Activated T-helper 2 cell treated with anti-CD3 and anti-CD28 coated beads, Interferon-gamma antibody, Interleukin-2, Interleukin-4, amounts not matched to agents 10 μg/mL and 5 μg/mL and 100 μg/mL, durations not matched to agents 14 hours and 24 hours and 36 hours (primary cell): Measurements from ENCODE around the gene IL13. TPM values are rescaled to one million over a fixed set of nuclear protein-coding genes. Genes with fewer than 3 reads are reported as not detected.

Experiments
- DNase-seq: peaks from one replicate; pipeline ENCODE4 v3.0.0; 2021; ENCODE audit warnings: low spot score
- H3K27ac Mint-ChIP-seq: one replicate; pipeline ENCODE4 v1.8.0; 2021; ENCODE audit warnings: mixed read lengths
- H3K27me3 Mint-ChIP-seq: one replicate; pipeline ENCODE4 v1.8.0; 2021; ENCODE audit warnings: low read depth, mixed read lengths
- H3K36me3 Mint-ChIP-seq: one replicate; pipeline ENCODE4 v1.8.0; 2021; ENCODE audit warnings: low read depth, mixed read lengths
- H3K4me1 Mint-ChIP-seq: one replicate; pipeline ENCODE4 v1.8.0; 2021; ENCODE audit warnings: low read depth, mixed read lengths
- H3K4me3 Mint-ChIP-seq: one replicate; pipeline ENCODE4 v1.8.0; 2021; ENCODE audit warnings: low read depth, mild to moderate bottlenecking, moderate library complexity, mixed read lengths
- H3K9me3 Mint-ChIP-seq: one replicate; pipeline ENCODE4 v1.8.0; 2021; ENCODE audit warnings: mixed read lengths
- intact Hi-C: fragments of 100-400 bp; cut with micrococcal nuclease; formaldehyde crosslinking; loops from one replicate; pipeline ENCODE4 v1.15.1; 2023
- total RNA-seq: library from RNA; stranded (reverse); gene quantifications from 2 replicates; pipeline ENCODE4 v1.2.3, GENCODE V29; 2022

The IL13 gene
- total RNA-seq, 1 donor from 2014 or later = 830 TPM

GRCh38 chr5:132641241-132641723 lies 16.7 kb upstream of the IL13 start:
- Mint-ChIP-seq H3K27me3 (no peaks in the 10 kb centered on the region), H3K4me1 (peaks cover 75% of the 10 kb centered on the region), H3K36me3 (peaks cover 87% of the 10 kb centered on the region), H3K9me3 (peaks cover 2% of the 10 kb centered on the region), H3K4me3 (peak overlapping the region; percentile 2), H3K27ac (peak overlapping the region; percentile 82)
- intact Hi-C loops = loop anchor here (1.0 kb wide), 4 partner anchors 17 to 47 kb away; partner anchors contain the start of gene IL13
- no peak for DNase-seq

DNA sequence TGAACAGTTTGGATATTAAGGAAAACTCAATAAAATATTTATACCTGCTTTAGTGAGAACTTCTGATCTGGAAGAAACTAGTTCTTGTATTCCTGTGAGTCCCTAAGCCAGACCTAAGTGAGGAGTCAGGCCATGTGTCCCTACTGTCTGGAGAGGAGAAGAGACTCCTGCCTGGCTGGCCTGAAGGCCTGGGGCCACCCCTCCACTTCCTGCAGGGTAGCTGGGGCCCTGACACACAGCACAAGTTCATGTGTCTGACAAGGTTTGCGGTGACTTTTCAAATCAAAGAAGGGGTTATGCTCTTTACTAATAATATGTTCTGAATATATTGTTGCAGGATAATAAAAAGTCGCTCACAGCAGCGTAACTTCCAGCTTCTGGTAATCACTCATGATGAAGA lies 16.1 kb upstream of the IL13 start:
- Mint-ChIP-seq H3K4me3 (no peak overlapping the region), H3K36me3 (peaks cover 90% of the 10 kb centered on the region), H3K27me3 (no peaks in the 10 kb centered on the region), H3K27ac (peak overlapping the region; percentile 82), H3K4me1 (peaks cover 70% of the 10 kb centered on the region), H3K9me3 (peaks cover 4% of the 10 kb centered on the region)
- no peak for DNase-seq
- intact Hi-C loops = loop anchor here (1.0 kb wide), 4 partner anchors 16 to 46 kb away; partner anchors contain the start of gene IL13

GRCh38 chr5:132644177-132644576 lies 13.8 kb upstream of the IL13 start:
- intact Hi-C loops = no loop called here
- Mint-ChIP-seq H3K4me1 (peaks cover 56% of the 10 kb centered on the region), H3K9me3 (peaks cover 19% of the 10 kb centered on the region), H3K4me3 (no peak overlapping the region), H3K36me3 (peaks cover 86% of the 10 kb centered on the region), H3K27ac (no peak overlapping the region), H3K27me3 (no peaks in the 10 kb centered on the region)
- no peak for DNase-seq

GRCh38 chr5:132646583-132647266 lies 11.2 kb upstream of the IL13 start:
- intact Hi-C loops = no loop called here
- no peak for DNase-seq
- peaks cover 63% of the 10 kb centered on the region for H3K36me3 Mint-ChIP-seq

DNA sequence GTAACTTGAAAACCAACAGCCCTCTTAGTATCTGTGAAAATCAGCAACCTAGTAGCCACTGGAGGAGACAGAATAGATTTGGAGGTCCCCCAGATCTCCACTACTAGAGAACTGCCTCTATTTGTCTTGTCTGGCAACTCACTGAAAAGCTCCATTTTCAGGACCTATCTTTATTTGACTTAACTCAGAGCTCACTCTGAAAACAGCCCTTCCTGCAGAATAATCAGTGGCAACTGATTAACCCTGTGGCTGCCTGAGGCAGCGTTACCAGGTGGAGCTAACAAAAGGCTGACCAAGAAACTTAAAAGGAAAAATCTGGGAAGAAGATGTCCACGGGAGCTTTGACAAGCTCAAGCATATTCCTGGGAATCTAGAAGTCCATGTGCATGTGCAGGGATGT lies 10.5 kb upstream of the IL13 start:
- H3K27ac Mint-ChIP-seq = no peak overlapping the region
- H3K9me3 Mint-ChIP-seq = peaks cover 28% of the 10 kb centered on the region
- peaks cover 4% of the 10 kb centered on the region for H3K27me3 Mint-ChIP-seq
- intact Hi-C loops = no loop called here
- DNase-seq = no peak
- H3K36me3 Mint-ChIP-seq = peaks cover 59% of the 10 kb centered on the region
- no peak overlapping the region for H3K4me3 Mint-ChIP-seq
- peaks cover 32% of the 10 kb centered on the region for H3K4me1 Mint-ChIP-seq

More at GRCh38 chr5:132646583-132647266, 11.2 kb upstream of the IL13 start:
- Mint-ChIP-seq H3K4me1 (peaks cover 35% of the 10 kb centered on the region), H3K27ac (no peak overlapping the region), H3K27me3 (no peaks in the 10 kb centered on the region), H3K4me3 (no peak overlapping the region), H3K9me3 (peaks cover 28% of the 10 kb centered on the region)

DNA sequence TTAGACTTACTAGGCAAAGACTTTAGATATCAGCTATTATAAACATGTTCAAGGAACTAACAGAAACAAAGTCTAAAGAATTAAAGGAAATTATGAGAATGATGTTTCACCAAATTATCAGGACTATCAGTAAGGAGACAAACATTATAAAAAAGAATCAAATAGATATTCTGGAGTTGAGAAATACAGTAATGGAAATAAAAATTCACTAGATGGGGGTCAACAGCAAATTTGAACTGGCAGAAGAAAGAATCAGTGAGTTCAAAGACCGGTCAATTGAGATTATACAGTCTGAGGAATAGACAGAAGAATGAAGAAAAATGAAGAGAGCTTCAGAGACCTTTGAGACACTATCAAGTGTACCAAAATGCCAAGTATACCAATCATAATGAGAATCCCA lies 9.6 kb upstream of the IL13 start:
- intact Hi-C loops = no loop called here
- Mint-ChIP-seq H3K4me3 (no peak overlapping the region), H3K27ac (no peak overlapping the region), H3K36me3 (peaks cover 51% of the 10 kb centered on the region), H3K4me1 (peaks cover 23% of the 10 kb centered on the region), H3K27me3 (peaks cover 4% of the 10 kb centered on the region), H3K9me3 (peaks cover 28% of the 10 kb centered on the region)
- DNase-seq = no peak

- H3K4me3 Mint-ChIP-seq = no peak overlapping the region
- DNase-seq = no peak
- H3K27ac Mint-ChIP-seq = no peak overlapping the region
- peaks cover 12% of the 10 kb centered on the region for H3K27me3 Mint-ChIP-seq
- intact Hi-C loops = no loop called here
- peaks cover 26% of the 10 kb centered on the region for H3K4me1 Mint-ChIP-seq
- peaks cover 24% of the 10 kb centered on the region for H3K9me3 Mint-ChIP-seq
- H3K36me3 Mint-ChIP-seq = peaks cover 22% of the 10 kb centered on the region
These were observed 6.0 kb upstream of the IL13 start for GRCh38 chr5:132651838-132652469.

- peaks cover 12% of the 10 kb centered on the region for H3K27me3 Mint-ChIP-seq
- no peak overlapping the region for H3K4me3 Mint-ChIP-seq
- intact Hi-C loops = no loop called here
- no peak overlapping the region for H3K27ac Mint-ChIP-seq
- peaks cover 13% of the 10 kb centered on the region for H3K36me3 Mint-ChIP-seq
- DNase-seq = no peak
- H3K9me3 Mint-ChIP-seq = peaks cover 10% of the 10 kb centered on the region
- peaks cover 39% of the 10 kb centered on the region for H3K4me1 Mint-ChIP-seq
These were observed 4.3 kb upstream of the IL13 start for GRCh38 chr5:132653716-132654115.

GRCh38 chr5:132655821-132656773 lies 1.9 kb upstream of the IL13 start:
- Mint-ChIP-seq H3K27me3 (peaks cover 12% of the 10 kb centered on the region), H3K27ac (peak overlapping the region; percentile 65), H3K9me3 (no peaks in the 10 kb centered on the region), H3K4me3 (peak overlapping the region; percentile 67), H3K4me1 (peaks cover 52% of the 10 kb centered on the region), H3K36me3 (peaks cover 30% of the 10 kb centered on the region)
- intact Hi-C loops = loop anchor here (5.0 kb wide), 1 partner anchor 99 kb away; the partner anchor contains the start of gene RAD50
- no peak for DNase-seq

- Mint-ChIP-seq H3K27ac (peak overlapping the region; percentile 65), H3K27me3 (peaks cover 11% of the 10 kb centered on the region), H3K4me1 (peaks cover 58% of the 10 kb centered on the region), H3K9me3 (no peaks in the 10 kb centered on the region), H3K36me3 (peaks cover 30% of the 10 kb centered on the region), H3K4me3 (peak overlapping the region; percentile 67)
- intact Hi-C loops = loop anchor here (5.0 kb wide), 1 partner anchor 100 kb away; the partner anchor contains the start of gene RAD50
- DNase-seq = no peak
These were observed 1.1 kb upstream of the IL13 start for GRCh38 chr5:132656774-132657355.

- DNase-seq = no peak
- Mint-ChIP-seq H3K36me3 (peaks cover 27% of the 10 kb centered on the region), H3K27ac (peak overlapping the region; percentile 65), H3K27me3 (peaks cover 8% of the 10 kb centered on the region), H3K4me3 (peak overlapping the region; percentile 75), H3K9me3 (no peaks in the 10 kb centered on the region), H3K4me1 (peaks cover 70% of the 10 kb centered on the region)
- intact Hi-C loops = loop anchor here (1.0 to 5.0 kb wide), 5 partner anchors 16 to 101 kb away; partner anchors contain the start of genes KIF3A and RAD50
These were observed 669 bp downstream of the IL13 start for GRCh38 chr5:132658381-132659302.
